GM12874 (cell line): Measurements from ENCODE around the gene ZNF584.

Experiments used
- TF ChIP-seq, protein P1 (sequence below): IDR thresholded peaks from 2 replicates; pipeline ENCODE4 v1.5.1; 2011; ENCODE audit warnings: low read depth, mild to moderate bottlenecking, control low read depth, low read length, moderate library complexity; ENCODE audit not compliant: insufficient read depth

ZNF584 gene

DNA sequence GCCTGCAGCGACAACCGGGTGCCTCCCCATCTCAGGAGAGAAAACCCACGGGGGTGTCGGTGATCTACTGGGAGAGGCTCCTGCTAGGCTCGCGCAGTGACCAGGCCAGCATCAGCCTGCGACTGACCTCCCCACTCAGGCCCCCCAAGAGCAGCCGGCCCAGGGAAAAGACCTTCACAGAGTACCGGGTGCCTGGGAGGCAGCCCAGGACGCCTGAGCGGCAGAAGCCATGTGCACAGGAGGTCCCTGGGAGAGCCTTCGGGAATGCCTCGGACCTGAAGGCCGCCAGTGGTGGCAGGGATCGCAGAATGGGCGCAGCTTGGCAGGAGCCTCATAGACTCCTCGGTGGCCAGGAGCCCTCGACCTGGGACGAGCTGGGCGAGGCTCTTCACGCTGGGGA lies 46.9 kb downstream of the ZNF584 start:
- TF ChIP-seq, protein P1, sequence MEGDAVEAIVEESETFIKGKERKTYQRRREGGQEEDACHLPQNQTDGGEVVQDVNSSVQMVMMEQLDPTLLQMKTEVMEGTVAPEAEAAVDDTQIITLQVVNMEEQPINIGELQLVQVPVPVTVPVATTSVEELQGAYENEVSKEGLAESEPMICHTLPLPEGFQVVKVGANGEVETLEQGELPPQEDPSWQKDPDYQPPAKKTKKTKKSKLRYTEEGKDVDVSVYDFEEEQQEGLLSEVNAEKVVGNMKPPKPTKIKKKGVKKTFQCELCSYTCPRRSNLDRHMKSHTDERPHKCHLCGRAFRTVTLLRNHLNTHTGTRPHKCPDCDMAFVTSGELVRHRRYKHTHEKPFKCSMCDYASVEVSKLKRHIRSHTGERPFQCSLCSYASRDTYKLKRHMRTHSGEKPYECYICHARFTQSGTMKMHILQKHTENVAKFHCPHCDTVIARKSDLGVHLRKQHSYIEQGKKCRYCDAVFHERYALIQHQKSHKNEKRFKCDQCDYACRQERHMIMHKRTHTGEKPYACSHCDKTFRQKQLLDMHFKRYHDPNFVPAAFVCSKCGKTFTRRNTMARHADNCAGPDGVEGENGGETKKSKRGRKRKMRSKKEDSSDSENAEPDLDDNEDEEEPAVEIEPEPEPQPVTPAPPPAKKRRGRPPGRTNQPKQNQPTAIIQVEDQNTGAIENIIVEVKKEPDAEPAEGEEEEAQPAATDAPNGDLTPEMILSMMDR: no peak

DNA sequence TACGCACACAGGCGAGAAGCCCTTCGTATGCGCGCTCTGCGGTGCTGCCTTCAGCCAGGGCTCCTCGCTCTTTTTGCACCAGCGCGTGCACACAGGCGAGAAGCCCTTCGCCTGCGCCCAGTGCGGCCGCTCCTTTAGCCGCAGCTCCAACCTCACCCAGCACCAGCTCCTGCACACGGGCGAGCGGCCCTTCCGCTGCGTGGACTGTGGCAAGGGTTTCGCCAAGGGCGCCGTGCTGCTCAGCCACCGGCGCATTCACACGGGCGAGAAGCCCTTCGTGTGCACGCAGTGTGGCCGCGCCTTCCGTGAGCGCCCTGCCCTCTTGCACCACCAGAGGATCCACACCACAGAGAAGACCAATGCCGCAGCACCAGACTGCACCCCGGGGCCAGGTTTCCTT lies 47.7 kb downstream of the ZNF584 start:
- TF ChIP-seq, protein P1: no peak

DNA sequence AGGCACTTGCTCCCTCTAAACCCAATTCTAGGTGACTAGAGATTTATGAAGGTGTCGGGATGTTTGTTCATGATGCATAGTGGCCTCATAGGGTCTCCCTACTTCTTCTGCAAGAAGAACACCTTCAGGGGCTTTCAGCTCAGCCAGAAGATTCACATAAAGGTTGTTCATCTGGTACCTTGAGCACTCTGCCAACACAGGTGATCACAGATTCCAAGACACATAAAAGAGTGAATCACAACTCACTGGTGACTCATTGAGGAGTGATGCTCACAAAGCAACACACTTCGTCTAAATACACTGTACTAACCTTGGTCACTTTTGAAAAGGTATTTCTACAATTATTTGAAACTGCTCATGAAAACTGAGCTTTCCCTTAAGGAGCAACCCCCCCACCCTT lies 51.6 kb downstream of the ZNF584 start:
- TF ChIP-seq, protein P1: no peak

DNA sequence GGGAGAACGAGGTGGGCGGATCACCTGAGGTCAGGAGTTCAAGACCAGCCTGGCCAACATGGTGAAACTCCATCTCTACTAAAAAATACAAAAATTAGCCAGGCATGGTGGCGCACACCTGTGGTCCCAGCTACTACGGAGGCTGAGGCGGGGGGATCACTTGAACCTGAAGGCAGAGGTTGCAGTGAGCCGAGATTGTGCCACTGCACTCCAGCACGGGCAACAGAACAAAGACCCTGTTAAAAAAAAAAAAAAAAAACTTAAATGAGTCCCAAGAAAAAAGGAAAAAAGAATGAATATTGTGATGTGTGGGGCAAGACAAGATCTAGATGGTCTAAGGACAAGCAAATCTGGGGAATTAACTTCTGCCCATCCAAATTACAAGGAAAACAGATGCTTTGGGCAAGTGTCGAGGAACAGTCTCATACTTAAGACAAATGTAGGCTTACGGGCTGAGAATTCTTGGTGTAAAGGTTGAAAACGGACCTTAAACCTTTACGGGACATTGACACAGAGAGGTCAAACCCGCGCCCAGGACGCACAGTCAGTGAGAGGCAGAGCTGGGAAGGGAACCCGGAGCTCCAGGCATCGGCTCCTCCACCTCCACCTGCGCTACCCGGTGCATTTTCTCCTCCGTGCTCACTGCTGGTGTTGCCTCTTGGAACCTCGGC lies 57.8 kb downstream of the ZNF584 start:
- TF ChIP-seq, protein P1: no peak

DNA sequence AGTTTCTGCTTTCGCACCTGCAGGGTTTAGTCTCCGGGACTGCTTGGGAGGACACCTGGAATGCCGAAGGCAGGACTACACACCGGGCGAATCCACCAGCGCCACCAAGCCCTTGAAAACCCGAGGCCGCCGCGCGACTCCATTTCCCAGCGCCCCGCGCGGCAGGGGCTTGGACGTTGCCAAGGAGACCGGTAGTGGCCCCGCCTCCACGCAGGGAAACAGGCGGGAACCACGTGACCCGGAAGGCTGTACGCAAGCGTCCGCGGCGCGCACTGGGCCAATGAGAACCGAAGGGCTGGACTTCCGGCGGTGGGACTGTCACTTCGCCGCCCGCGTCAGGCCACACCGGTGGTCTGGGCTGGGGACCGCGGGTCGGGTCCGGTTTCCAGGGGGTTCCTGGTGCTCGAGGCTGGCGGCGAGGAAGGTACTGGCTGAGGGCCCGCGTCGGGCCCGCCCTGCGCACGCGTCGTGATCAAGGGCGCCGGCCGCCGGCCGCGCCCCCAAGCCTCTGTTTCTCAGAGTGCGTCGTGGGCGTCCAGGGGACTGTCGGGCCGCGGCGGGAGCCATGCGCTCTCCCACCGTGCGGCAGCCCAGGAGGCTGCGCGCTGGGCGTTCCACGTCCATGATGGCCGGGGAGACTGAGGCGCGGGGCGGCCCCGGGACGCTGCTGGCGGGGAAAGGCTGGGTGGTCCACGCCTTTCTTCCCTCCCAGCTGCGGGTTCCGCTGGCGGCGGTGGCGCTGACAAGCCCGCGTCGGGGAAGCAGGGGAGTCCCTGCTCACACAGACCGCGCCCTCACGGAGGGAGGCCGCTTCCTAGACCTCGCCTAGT lies 58.5 kb downstream of the ZNF584 start, which contains the start of gene ZNF324:
TSS of gene ZNF324 (plus strand) at position 321 of the 830 bp plus-strand sequence. CDS start 2,106 bp downstream, outside the sequence.
- TF ChIP-seq, protein P1: no peak
